Measurements from ENCODE around the gene PXDC1. TPM values are rescaled to one million over a fixed set of nuclear protein-coding genes. Genes with fewer than 3 reads are reported as not detected.

PXDC1 gene
- total RNA-seq, 6 experiments from 2014 or later, result 63.1 to 97.5 (median 72.8) TPM

DNA sequence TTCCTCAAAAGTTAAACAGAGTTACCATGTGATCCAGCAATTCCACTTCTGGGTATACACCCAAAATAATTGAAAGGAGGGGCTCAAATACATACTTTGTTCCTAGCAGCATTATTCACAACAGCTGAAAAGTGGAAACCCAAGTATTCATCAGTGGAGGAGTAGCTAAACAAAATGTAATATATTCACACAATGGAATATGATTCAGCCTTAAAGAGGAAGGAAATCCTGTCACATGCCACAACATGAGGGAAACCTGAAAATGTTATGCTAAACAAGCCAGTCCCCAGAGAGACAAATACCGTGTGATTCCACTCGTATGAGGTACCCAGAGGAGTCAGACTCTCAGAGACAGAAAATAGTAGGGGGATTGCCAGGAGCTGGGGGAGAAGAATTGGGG lies 44.5 kb downstream of the PXDC1 start:
- H3K9me3 Mint-ChIP-seq, result no peaks in the 10 kb centered on the region
- TF ChIP-seq, protein P1, sequence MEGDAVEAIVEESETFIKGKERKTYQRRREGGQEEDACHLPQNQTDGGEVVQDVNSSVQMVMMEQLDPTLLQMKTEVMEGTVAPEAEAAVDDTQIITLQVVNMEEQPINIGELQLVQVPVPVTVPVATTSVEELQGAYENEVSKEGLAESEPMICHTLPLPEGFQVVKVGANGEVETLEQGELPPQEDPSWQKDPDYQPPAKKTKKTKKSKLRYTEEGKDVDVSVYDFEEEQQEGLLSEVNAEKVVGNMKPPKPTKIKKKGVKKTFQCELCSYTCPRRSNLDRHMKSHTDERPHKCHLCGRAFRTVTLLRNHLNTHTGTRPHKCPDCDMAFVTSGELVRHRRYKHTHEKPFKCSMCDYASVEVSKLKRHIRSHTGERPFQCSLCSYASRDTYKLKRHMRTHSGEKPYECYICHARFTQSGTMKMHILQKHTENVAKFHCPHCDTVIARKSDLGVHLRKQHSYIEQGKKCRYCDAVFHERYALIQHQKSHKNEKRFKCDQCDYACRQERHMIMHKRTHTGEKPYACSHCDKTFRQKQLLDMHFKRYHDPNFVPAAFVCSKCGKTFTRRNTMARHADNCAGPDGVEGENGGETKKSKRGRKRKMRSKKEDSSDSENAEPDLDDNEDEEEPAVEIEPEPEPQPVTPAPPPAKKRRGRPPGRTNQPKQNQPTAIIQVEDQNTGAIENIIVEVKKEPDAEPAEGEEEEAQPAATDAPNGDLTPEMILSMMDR (IDR thresholded peaks at IDR 0.05), result no peak
- no peaks in the 10 kb centered on the region for H3K4me1 Mint-ChIP-seq (ENCODE audit: low read depth)
- H3K36me3 Mint-ChIP-seq (ENCODE audit: low read depth), result no peaks in the 10 kb centered on the region
- H3K4me3 Mint-ChIP-seq, result no peak overlapping the region
- peaks cover 5% of the 10 kb centered on the region for H3K27me3 Mint-ChIP-seq (ENCODE audit: insufficient read depth)
- DNase-seq, result no peak
- no peak overlapping the region for H3K27ac Mint-ChIP-seq

DNA sequence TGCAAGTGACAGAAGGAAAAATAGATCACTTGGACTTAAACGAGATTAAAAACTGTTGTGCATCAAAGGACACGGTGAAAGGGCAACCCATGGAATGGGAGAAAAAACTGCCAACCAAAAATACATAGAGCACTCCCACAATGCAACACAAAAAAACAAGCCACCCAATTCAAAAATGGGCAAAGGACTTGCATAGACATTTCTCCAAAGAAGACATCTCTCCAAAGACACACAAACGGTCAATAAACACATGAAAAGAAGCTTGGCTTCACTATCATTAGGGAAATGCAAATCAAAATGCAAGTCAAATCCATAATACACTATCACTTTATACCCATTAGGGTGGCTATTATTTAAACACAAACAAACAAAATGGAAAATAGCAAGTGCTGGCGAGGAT lies 45.0 kb downstream of the PXDC1 start:
- no peaks in the 10 kb centered on the region for H3K9me3 Mint-ChIP-seq
- H3K27me3 Mint-ChIP-seq (ENCODE audit: insufficient read depth), result peaks cover 5% of the 10 kb centered on the region
- DNase-seq, result no peak
- H3K4me1 Mint-ChIP-seq (ENCODE audit: low read depth), result no peaks in the 10 kb centered on the region
- no peak overlapping the region for H3K4me3 Mint-ChIP-seq
- no peaks in the 10 kb centered on the region for H3K36me3 Mint-ChIP-seq (ENCODE audit: low read depth)
- TF ChIP-seq, protein P1 (IDR thresholded peaks at IDR 0.05), result no peak
- H3K27ac Mint-ChIP-seq, result no peak overlapping the region

DNA sequence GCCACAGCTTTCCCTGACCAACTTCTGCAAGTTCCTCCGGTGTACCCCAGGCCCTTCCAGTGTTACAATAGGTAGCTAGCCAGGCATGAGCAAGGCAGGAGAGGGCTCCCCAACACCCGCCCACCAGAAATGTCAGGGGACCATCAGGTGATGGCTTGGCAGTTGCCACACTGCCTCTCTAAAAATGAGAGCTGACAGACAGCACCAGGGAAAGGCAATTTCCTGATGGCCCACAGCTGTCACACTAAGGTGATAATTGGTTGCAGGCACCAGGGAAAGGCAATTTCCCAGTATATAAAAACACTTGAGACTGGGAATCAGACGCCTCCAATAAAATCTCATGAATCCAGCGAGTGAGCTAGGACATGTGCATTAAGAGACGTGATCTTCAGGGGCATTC lies 49.9 kb downstream of the PXDC1 start:
- peaks cover 20% of the 10 kb centered on the region for H3K4me1 Mint-ChIP-seq (ENCODE audit: low read depth)
- H3K4me3 Mint-ChIP-seq, result no peak overlapping the region
- no peak overlapping the region for H3K27ac Mint-ChIP-seq
- H3K36me3 Mint-ChIP-seq (ENCODE audit: low read depth), result peaks cover 10% of the 10 kb centered on the region
- TF ChIP-seq, protein P1 (IDR thresholded peaks at IDR 0.05), result no peak
- DNase-seq, result no peak
- H3K9me3 Mint-ChIP-seq, result no peaks in the 10 kb centered on the region
- H3K27me3 Mint-ChIP-seq (ENCODE audit: insufficient read depth), result peaks cover 8% of the 10 kb centered on the region

DNA sequence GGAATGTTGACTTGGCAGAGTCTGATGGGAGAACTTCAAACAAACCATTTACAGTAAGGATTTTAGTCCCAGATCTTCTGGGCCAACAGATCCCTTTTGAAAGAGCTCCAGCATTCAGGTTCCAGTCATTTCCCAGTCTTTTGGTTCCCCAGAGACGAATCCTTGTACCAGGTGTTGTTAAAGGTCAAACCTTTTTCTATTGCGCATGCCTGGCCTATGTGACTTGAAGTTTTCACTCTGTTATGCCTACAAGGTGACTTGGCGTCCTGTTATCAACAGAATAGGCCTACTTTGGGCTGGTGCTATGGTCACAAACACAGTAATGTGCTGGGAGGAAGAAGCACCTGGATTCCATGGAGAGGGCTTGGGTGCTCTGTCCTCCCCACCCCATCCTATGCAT lies 52.3 kb downstream of the PXDC1 start:
- Mint-ChIP-seq H3K9me3 (no peaks in the 10 kb centered on the region), H3K4me3 (no peak overlapping the region), H3K36me3 (ENCODE audit: low read depth) (peaks cover 10% of the 10 kb centered on the region), H3K4me1 (ENCODE audit: low read depth) (peaks cover 22% of the 10 kb centered on the region), H3K27me3 (ENCODE audit: insufficient read depth) (peaks cover 4% of the 10 kb centered on the region), H3K27ac (no peak overlapping the region)
- TF ChIP-seq, protein P1 (IDR thresholded peaks at IDR 0.05), result no peak
- no peak for DNase-seq

DNA sequence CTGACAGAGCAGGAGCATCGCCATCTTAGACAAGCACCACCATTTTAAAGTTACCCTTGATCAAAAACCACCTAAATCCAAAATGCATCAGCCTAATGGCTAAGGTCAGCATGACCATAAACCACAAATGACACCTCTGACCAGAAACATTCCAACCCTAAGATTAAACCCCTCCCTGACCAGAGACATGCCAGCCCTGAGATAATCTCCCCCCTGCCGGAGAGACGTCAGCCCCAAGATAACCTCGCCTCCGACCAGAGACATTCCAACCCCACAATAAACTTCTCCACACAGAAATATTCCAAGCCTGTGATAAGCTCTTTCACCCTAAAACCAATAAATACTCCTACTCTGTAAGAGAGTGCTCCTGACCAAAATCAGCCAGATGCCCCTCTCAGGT lies 53.5 kb downstream of the PXDC1 start:
- no peak overlapping the region; the same call in 1 of the 2 replicates for H3K4me3 Mint-ChIP-seq
- H3K9me3 Mint-ChIP-seq, result no peaks in the 10 kb centered on the region
- peaks cover 22% of the 10 kb centered on the region for H3K4me1 Mint-ChIP-seq (ENCODE audit: low read depth)
- TF ChIP-seq, protein P1 (IDR thresholded peaks at IDR 0.05), result no peak
- no peak for DNase-seq
- peak overlapping the region; percentile 69 for H3K27ac Mint-ChIP-seq
- H3K27me3 Mint-ChIP-seq (ENCODE audit: insufficient read depth), result peaks cover 4% of the 10 kb centered on the region
- H3K36me3 Mint-ChIP-seq (ENCODE audit: low read depth), result peaks cover 10% of the 10 kb centered on the region

DNA sequence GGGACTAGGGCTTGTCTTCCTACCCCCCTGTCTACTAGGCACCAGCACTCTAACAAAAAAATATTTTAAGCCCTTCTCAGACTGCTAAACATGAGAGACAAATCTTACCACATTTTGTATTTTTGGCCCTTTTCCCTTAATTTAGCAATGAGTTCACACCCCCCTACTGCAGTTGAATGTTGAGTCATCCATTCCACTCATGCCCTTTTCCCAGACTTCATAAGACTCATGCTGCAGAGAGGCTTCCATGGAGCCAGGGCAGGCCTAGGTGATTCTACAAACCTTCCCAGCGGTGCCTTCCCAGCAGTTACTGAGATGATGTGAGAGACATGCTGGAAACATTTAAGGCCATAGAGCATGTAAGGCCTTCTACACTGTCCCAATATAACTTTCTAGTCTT lies 53.9 kb downstream of the PXDC1 start:
- no peaks in the 10 kb centered on the region for H3K9me3 Mint-ChIP-seq
- peaks cover 4% of the 10 kb centered on the region for H3K27me3 Mint-ChIP-seq (ENCODE audit: insufficient read depth)
- H3K4me1 Mint-ChIP-seq (ENCODE audit: low read depth), result peaks cover 22% of the 10 kb centered on the region
- TF ChIP-seq, protein P1 (IDR thresholded peaks at IDR 0.05), result no peak
- no peak overlapping the region for H3K4me3 Mint-ChIP-seq
- H3K27ac Mint-ChIP-seq, result peak overlapping the region; percentile 69
- peaks cover 10% of the 10 kb centered on the region for H3K36me3 Mint-ChIP-seq (ENCODE audit: low read depth)
- peak; percentile 86 for DNase-seq
